Astrocyte of the cerebellum (primary cell): ENCODE data around the gene TXNRD1.

Experiments
- DNase-seq: peaks from one replicate; pipeline ENCODE4 v3.0.0-alpha.2; 2011; ENCODE audit warnings: low read depth
- H3K4me3 ChIP-seq: 2 replicates; pipeline ENCODE4 v1.5.1; 2011; ENCODE audit warnings: mild to moderate bottlenecking, low read depth, low read length, moderate library complexity
- CTCF ChIP-seq: IDR thresholded peaks from 2 replicates; pipeline ENCODE4 v1.5.1; 2012; ENCODE audit warnings: low read length, low read depth, moderate library complexity, mild to moderate bottlenecking; ENCODE audit errors: missing control alignments
- in situ Hi-C: cut with HindIII; loops from 2 replicates; pipeline ENCODE4 v1.10.0; 2017; ENCODE audit warnings: low sequenced_read_pairs

TXNRD1 gene

GRCh38 chr12:104220931-104221330, 5.4 kb downstream of the TXNRD1 start:
- DNase-seq, result no peak
- in situ Hi-C loops, result loop anchor here (5.0 kb wide), 1 partner anchor 56 kb away; no protein-coding TSS in a partner anchor
- no peak overlapping the region for H3K4me3 ChIP-seq
- no peak for TF ChIP-seq CTCF

DNA sequence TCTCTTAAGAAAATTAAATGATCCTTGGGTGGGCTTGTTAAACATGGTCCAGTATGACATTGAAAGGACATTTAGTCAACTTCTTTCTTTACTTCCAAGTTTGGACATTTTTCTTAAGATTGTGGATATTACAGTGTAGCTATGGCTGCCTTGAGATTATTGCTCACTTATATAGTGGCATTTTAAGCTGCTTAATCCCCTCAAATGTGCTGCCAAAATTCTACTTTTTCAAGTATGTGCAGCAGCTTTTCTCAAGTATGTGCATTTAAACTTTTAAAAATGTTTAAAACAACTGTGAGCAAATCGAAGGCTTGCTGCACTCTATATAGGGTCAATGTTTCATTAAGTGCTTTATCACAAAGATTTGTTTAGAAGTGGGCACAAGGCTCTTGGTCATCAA, 7.4 kb downstream of the TXNRD1 start:
- in situ Hi-C loops, result loop anchor here (5.0 kb wide), 1 partner anchor 54 kb away; no protein-coding TSS in a partner anchor

GRCh38 chr12:104223712-104224111, 8.1 kb downstream of the TXNRD1 start:
- no peak for TF ChIP-seq CTCF
- no peak for DNase-seq
- in situ Hi-C loops, result loop anchor here (5.0 kb wide), 1 partner anchor 54 kb away; no protein-coding TSS in a partner anchor
- no peak overlapping the region for H3K4me3 ChIP-seq

More for the DNA sequence above, 7.4 kb downstream of the TXNRD1 start:
- H3K4me3 ChIP-seq, result no peak overlapping the region
- no peak for DNase-seq
- TF ChIP-seq CTCF, result no peak

- in situ Hi-C loops, result no loop called here
- no peak overlapping the region for H3K4me3 ChIP-seq
- no peak for TF ChIP-seq CTCF
- DNase-seq, result no peak
Measured at GRCh38 chr12:104226672-104227071, 11.1 kb downstream of the TXNRD1 start.

- H3K4me3 ChIP-seq, result no peak overlapping the region
- no peak for TF ChIP-seq CTCF
- no peak for DNase-seq
- in situ Hi-C loops, result no loop called here
Measured at GRCh38 chr12:104230304-104231095, 14.9 kb downstream of the TXNRD1 start.

GRCh38 chr12:104232609-104233280, 17.2 kb downstream of the TXNRD1 start:
- TF ChIP-seq CTCF, result no peak
- no peak for DNase-seq

More at GRCh38 chr12:104232609-104233280, 17.2 kb downstream of the TXNRD1 start:
- no peak overlapping the region for H3K4me3 ChIP-seq
- in situ Hi-C loops, result no loop called here
